Neuronal stem cell (in vitro differentiated cells): ENCODE measurements around the gene STIP1.

Experiments used
- DNase-seq: peaks from one replicate; pipeline ENCODE4 v3.0.0-alpha.2; 2013; ENCODE audit warnings: low spot score
- H2AFZ ChIP-seq: one replicate; pipeline ENCODE4 v1.6.1; 2013; ENCODE audit warnings: mild to moderate bottlenecking, low read length, inconsistent platforms
- H2AK5ac ChIP-seq: 2 replicates; pipeline ENCODE4 v1.6.1; 2013; ENCODE audit warnings: low read depth, mild to moderate bottlenecking, inconsistent platforms, low read length, moderate library complexity, mixed read lengths
- H2BK120ac ChIP-seq: 2 replicates; pipeline ENCODE4 v1.6.1; 2013; ENCODE audit warnings: low read depth, mild to moderate bottlenecking, inconsistent platforms, low read length, moderate library complexity, mixed read lengths
- H2BK12ac ChIP-seq: one replicate; pipeline ENCODE4 v1.6.1; 2013; ENCODE audit warnings: low read length, inconsistent platforms
- H2BK15ac ChIP-seq: 2 replicates; pipeline ENCODE4 v1.6.1; 2013; ENCODE audit warnings: mild to moderate bottlenecking, low read length, inconsistent platforms, mixed read lengths
- H2BK5ac ChIP-seq: one replicate; pipeline ENCODE4 v1.6.1; 2013; ENCODE audit warnings: inconsistent platforms, mild to moderate bottlenecking, low read length, moderate library complexity
- H3K14ac ChIP-seq: one replicate; pipeline ENCODE4 v1.6.1; 2013; ENCODE audit warnings: low read length, inconsistent platforms
- H3K18ac ChIP-seq: 2 replicates; pipeline ENCODE4 v1.6.1; 2013; ENCODE audit warnings: low read length, inconsistent platforms
- H3K23ac ChIP-seq: 2 replicates; pipeline ENCODE4 v1.6.1; 2013; ENCODE audit warnings: low read depth, mild to moderate bottlenecking, mixed read lengths, low read length, inconsistent platforms; ENCODE audit not compliant: poor library complexity
- H3K27ac ChIP-seq: replicated peaks from 3 replicates; pipeline ENCODE4 v1.5.1; 2013; ENCODE audit warnings: low read length, inconsistent platforms
- H3K27me3 ChIP-seq, 3 experiments: 2 replicates each; pipeline ENCODE4 v1.6.1; 2013; ENCODE audit warnings: low read length in 3 of 3, mild to moderate bottlenecking in 2 of 3, inconsistent platforms in 1 of 3, low read depth in 1 of 3, mixed read lengths in 1 of 3, moderate library complexity in 1 of 3; ENCODE audit not compliant: control insufficient read depth in 3 of 3, insufficient read depth in 3 of 3
- H3K36me3 ChIP-seq, 2 donors: replicated peaks in 1 of 2; 2 replicates each; pipeline ENCODE4 v1.6.1; 2013; ENCODE audit warnings: low read length in 2 of 2; ENCODE audit not compliant: control insufficient read depth in 2 of 2, insufficient read depth in 2 of 2
- H3K4ac ChIP-seq: 2 replicates; pipeline ENCODE4 v1.6.1; 2013; ENCODE audit warnings: inconsistent platforms, mild to moderate bottlenecking, low read length, moderate library complexity
- H3K4me1 ChIP-seq, 2 donors: 1 replicate in 1 of 2; 2 replicates in 1 of 2; pipeline ENCODE4 v1.6.1; 2013; ENCODE audit warnings: low read length in 2 of 2, low read depth in 1 of 2; ENCODE audit not compliant: control insufficient read depth in 2 of 2, insufficient read depth in 1 of 2
- H3K4me2 ChIP-seq: one replicate; pipeline ENCODE4 v1.6.1; 2013; ENCODE audit warnings: mild to moderate bottlenecking, low read length, inconsistent platforms; ENCODE audit not compliant: insufficient read depth, poor library complexity, severe bottlenecking
- H3K4me3 ChIP-seq, 2 donors: 2 replicates each; pipeline ENCODE4 v1.5.1; 2013; ENCODE audit warnings: low read length in 2 of 2, mild to moderate bottlenecking in 2 of 2, inconsistent platforms in 1 of 2, moderate library complexity in 1 of 2
- H3K79me1 ChIP-seq: one replicate; pipeline ENCODE4 v1.6.1; 2013; ENCODE audit warnings: low read depth, mild to moderate bottlenecking, inconsistent platforms, low read length, moderate library complexity
- H3K9ac ChIP-seq: one replicate; pipeline ENCODE4 v1.6.1; 2013; ENCODE audit warnings: mild to moderate bottlenecking, low read depth, low read length, inconsistent platforms; ENCODE audit not compliant: poor library complexity
- H3K9me3 ChIP-seq, 2 donors: replicated peaks in 1 of 2; 2 replicates each; pipeline versions ENCODE3 to v1.6.1; 2013; ENCODE audit warnings: low read length in 2 of 2, mild to moderate bottlenecking in 2 of 2, inconsistent platforms in 1 of 2, low read depth in 1 of 2, mixed read lengths in 1 of 2, moderate library complexity in 1 of 2; ENCODE audit not compliant: control insufficient read depth in 2 of 2, insufficient read depth in 1 of 2
- H4K8ac ChIP-seq: one replicate; pipeline ENCODE4 v1.6.1; 2013; ENCODE audit warnings: low read depth, mild to moderate bottlenecking, inconsistent platforms, low read length, moderate library complexity
- H4K91ac ChIP-seq: one replicate; pipeline ENCODE4 v1.6.1; 2013; ENCODE audit warnings: low read length, low read depth, mild to moderate bottlenecking, inconsistent platforms; ENCODE audit not compliant: poor library complexity
- WGBS, 2 donors: extraction: QIAGEN DNeasy Blood & Tissue Kit; methylation state at CpG; one replicate each; pipeline ENCODE4 v1.1.7; 2013; ENCODE audit warnings: missing lambda C conversion rate in 2 of 2, mixed read lengths in 1 of 2; ENCODE audit not compliant: insufficient read length in 2 of 2, insufficient replicate concordance in 1 of 2; ENCODE audit errors: extremely low coverage in 2 of 2; 5-methylcytosine and 5-hydroxymethylcytosine counted together

STIP1 gene

DNA sequence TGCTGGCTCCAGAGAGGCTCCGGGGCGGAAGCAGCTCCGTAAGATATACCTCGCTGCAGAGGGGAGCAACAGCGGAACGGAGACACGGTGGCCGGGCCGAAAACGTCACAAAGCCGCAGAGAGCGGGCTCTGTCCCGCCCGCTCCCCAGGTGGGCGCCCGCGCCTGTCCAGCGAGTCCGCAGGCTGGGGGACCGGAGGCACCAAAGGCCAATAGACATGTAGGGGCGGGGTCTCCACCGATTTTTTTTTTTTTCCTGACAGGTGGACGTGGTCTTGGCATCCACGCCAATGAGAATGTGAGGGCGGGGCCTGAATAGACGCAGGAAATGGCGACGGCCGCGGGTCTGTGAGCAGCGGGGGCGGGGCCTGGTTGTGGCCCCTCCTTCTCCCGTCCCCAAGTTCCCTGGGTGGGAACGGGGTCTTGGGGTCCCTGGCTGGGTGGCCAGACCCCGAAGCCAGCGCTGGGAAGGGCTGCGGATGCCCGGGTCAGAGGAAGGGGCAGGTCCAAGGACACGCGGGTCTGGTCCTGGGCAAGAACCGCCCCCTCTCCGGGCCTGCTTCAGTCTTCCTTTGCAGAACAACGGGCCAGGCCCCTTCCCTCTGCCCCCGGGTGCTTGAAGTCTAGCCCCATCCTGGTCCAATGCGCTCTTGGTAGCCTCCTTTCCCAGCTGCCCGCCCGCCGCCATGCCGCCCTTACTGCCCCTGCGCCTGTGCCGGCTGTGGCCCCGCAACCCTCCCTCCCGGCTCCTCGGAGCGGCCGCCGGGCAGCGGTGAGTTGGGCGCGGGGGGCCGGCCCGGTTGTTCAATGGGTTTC lies 44.4 kb downstream of the STIP1 start, which contains the start of gene DNAJC4:
Gene DNAJC4, plus strand, starts transcription at position 378 of the 814 bp plus-strand sequence. Its CDS starts 307 bp downstream, at position 685.
- Histone ChIP-seq H2AK5ac (peak within 1 kb of the TSS; percentile 83), H3K79me1 (peaks cover 3% of the 10 kb centered on the region), H3K27me3 (peaks cover 0 to 32% (median 0%) of the 10 kb centered on the region in 3 experiments), H3K4me3 (peak within 1 kb of the TSS; percentile 72 to 86), H3K4me1 (peaks cover 18 to 21% of the 10 kb centered on the region in 2 donors), H2BK5ac (no peak within 1 kb of the TSS), H3K18ac (peak within 1 kb of the TSS; percentile 94), H3K4ac (no peak within 1 kb of the TSS), H3K27ac (peak within 1 kb of the TSS; percentile 45), H4K8ac (no peak within 1 kb of the TSS), H2BK12ac (peak within 1 kb of the TSS; percentile 95), H3K23ac (peak within 1 kb of the TSS; percentile 90), H3K9me3 (no peaks in the 10 kb centered on the region), H2AFZ (peak within 1 kb of the TSS; percentile 91), H3K36me3 (peaks cover 0 to 5% of the 10 kb centered on the region in 2 donors), H2BK120ac (peak within 1 kb of the TSS; percentile 88), H2BK15ac (peak within 1 kb of the TSS; percentile 80), H3K14ac (peak within 1 kb of the TSS; percentile 83), H3K9ac (peak within 1 kb of the TSS; percentile 95), H3K4me2 (peak within 1 kb of the TSS; percentile 59), H4K91ac (no peak within 1 kb of the TSS)
- WGBS, 2 donors: no CpG with 5 or more reads among the region's 62 CpGs
- peak; percentile 95 for DNase-seq

DNA sequence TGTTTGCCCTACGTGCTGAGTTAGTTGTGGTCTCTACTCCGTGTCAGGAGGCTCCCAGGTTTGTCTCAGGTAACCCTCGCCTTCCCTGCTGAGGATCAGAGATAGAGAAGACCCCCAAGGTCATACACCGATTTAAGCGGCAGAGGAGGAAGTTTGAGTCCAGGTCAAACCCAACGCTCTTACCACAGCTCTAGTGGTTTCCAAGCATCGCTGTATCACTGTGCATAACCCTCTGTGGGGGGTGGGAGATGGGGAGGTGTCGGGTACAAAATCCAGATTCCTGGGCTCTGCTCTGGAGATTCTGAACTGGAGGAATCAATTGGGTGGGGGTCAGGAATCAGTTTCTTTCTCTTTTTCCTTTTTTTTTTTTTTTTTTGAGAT lies 45.0 kb downstream of the STIP1 start:
- no peak overlapping the region for H2BK5ac ChIP-seq

DNA sequence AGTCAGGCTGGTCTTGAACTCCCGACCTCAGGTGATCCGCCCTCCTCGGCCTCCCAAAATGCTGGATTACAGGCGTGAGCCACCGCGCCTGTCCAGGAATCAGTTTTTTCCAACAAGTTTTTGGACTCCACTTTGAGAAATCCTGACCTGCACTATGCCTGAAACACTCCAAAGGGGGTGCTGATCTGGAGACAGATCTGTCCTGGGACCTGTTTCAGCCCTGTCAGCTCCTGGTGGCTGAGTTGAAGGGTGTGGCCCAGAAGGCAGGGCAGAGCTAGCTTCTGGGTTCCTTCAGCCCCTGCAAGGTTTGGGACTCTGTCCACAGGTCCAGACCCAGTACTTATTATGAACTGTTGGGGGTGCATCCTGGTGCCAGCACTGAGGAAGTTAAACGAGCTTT lies 45.6 kb downstream of the STIP1 start:
- no CpG with 5 or more reads among the region's 7 CpGs for WGBS, 2 donors
- Histone ChIP-seq H2BK15ac (no peak overlapping the region), H3K4me3 (peak overlapping the region in 1 of 2 donors; percentile 20)

More for the DNA sequence above, 45.0 kb downstream of the STIP1 start:
- Histone ChIP-seq H3K9me3 (no peaks in the 10 kb centered on the region), H2AFZ (peak overlapping the region; percentile 91), H3K18ac (peak overlapping the region; percentile 94), H3K4me3 (peak overlapping the region; percentile 72 to 86), H2BK15ac (no peak overlapping the region), H4K91ac (no peak overlapping the region), H3K9ac (peak overlapping the region; percentile 95), H3K79me1 (peaks cover 6% of the 10 kb centered on the region), H3K27ac (no peak overlapping the region), H2BK120ac (peak overlapping the region; percentile 88), H3K14ac (no peak overlapping the region), H2AK5ac (no peak overlapping the region), H4K8ac (no peak overlapping the region), H3K4ac (no peak overlapping the region), H3K4me2 (peak overlapping the region; percentile 59), H3K36me3 (peaks cover 0 to 5% of the 10 kb centered on the region in 2 donors), H3K23ac (no peak overlapping the region), H3K4me1 (peaks cover 18 to 20% of the 10 kb centered on the region in 2 donors), H3K27me3 (peaks cover 0 to 36% (median 0%) of the 10 kb centered on the region in 3 experiments), H2BK12ac (no peak overlapping the region)
- DNase-seq: no peak
- no CpG with 5 or more reads among the region's 8 CpGs for WGBS, 2 donors

More for the DNA sequence above, 45.6 kb downstream of the STIP1 start:
- Histone ChIP-seq H3K79me1 (peaks cover 5% of the 10 kb centered on the region), H2BK5ac (no peak overlapping the region), H2BK120ac (no peak overlapping the region), H2AK5ac (no peak overlapping the region), H3K4ac (no peak overlapping the region), H2BK12ac (no peak overlapping the region), H3K14ac (no peak overlapping the region), H3K9ac (no peak overlapping the region), H3K36me3 (peaks cover 0 to 5% of the 10 kb centered on the region in 2 donors), H4K91ac (no peak overlapping the region), H4K8ac (no peak overlapping the region), H3K4me2 (no peak overlapping the region), H3K9me3 (no peaks in the 10 kb centered on the region), H2AFZ (no peak overlapping the region), H3K27ac (no peak overlapping the region), H3K23ac (no peak overlapping the region), H3K4me1 (peaks cover 18% of the 10 kb centered on the region in 2 donors), H3K18ac (no peak overlapping the region), H3K27me3 (peaks cover 0 to 36% (median 0%) of the 10 kb centered on the region in 3 experiments)
- DNase-seq: no peak
